Neutrophil (primary cell): ENCODE results near the gene CLDN10.

Experiments used
- H3K27ac ChIP-seq: fragments of 200-600 bp; sonication (generic); 2 replicates; pipeline ENCODE4 v1.5.1; 2016; ENCODE audit warnings: mild to moderate bottlenecking, moderate library complexity
- H3K27me3 ChIP-seq: fragments of 200-600 bp; sonication (generic); 2 replicates; pipeline ENCODE4 v1.6.0; 2016; ENCODE audit warnings: mild to moderate bottlenecking
- H3K36me3 ChIP-seq: fragments of 200-600 bp; sonication (generic); 2 replicates; pipeline ENCODE4 v1.5.1; 2017
- H3K4me1 ChIP-seq, 2 experiments: fragments of 200-600 bp in 1 of 2; sonication (generic) in 1 of 2; 1 replicate in 1 of 2; 2 replicates in 1 of 2; pipeline versions ENCODE4 v1.5.1 to v1.6.1; 2013 to 2016; ENCODE audit warnings: low read depth in 1 of 2, low read length in 1 of 2, mild to moderate bottlenecking in 1 of 2, moderate library complexity in 1 of 2; ENCODE audit not compliant: control insufficient read depth in 1 of 2, insufficient read depth in 1 of 2
- H3K4me3 ChIP-seq, 2 experiments: fragments of 200-600 bp in 1 of 2; sonication (generic) in 1 of 2; 1 replicate in 1 of 2; 2 replicates in 1 of 2; pipeline ENCODE4 v1.5.1; 2013 to 2016; ENCODE audit warnings: low read depth in 1 of 2, low read length in 1 of 2, mild to moderate bottlenecking in 1 of 2, moderate library complexity in 1 of 2
- H3K9me3 ChIP-seq: fragments of 200-600 bp; sonication (generic); 2 replicates; pipeline ENCODE4 v1.5.1; 2016
- CTCF ChIP-seq: fragments of 200-600 bp; sonication (generic); IDR thresholded peaks from 2 replicates; pipeline ENCODE4 v1.5.1; 2016; ENCODE audit warnings: antibody characterized with exemption

CLDN10 gene

GRCh38 chr13:95596701-95597100, 44.2 kb downstream of the CLDN10 start:
- Histone ChIP-seq H3K36me3 (no peaks in the 10 kb centered on the region), H3K4me3 (no peak overlapping the region), H3K4me1 (no peaks in the 10 kb centered on the region), H3K9me3 (no peaks in the 10 kb centered on the region), H3K27ac (no peak overlapping the region), H3K27me3 (peaks cover 17% of the 10 kb centered on the region)
- TF ChIP-seq CTCF = no peak

GRCh38 chr13:95601216-95601615, 48.7 kb downstream of the CLDN10 start:
- no peak overlapping the region for H3K4me3 ChIP-seq
- H3K4me1 ChIP-seq = no peaks in the 10 kb centered on the region
- H3K27me3 ChIP-seq = peaks cover 22% of the 10 kb centered on the region
- no peak overlapping the region for H3K27ac ChIP-seq
- no peaks in the 10 kb centered on the region for H3K9me3 ChIP-seq
- no peak for TF ChIP-seq CTCF
- H3K36me3 ChIP-seq = no peaks in the 10 kb centered on the region

GRCh38 chr13:95601906-95602305, 49.4 kb downstream of the CLDN10 start:
- no peak for TF ChIP-seq CTCF
- no peaks in the 10 kb centered on the region for H3K36me3 ChIP-seq

GRCh38 chr13:95603887-95604555, 51.5 kb downstream of the CLDN10 start:
- Histone ChIP-seq H3K27ac (no peak overlapping the region), H3K4me1 (no peaks in the 10 kb centered on the region), H3K27me3 (peaks cover 27% of the 10 kb centered on the region), H3K36me3 (no peaks in the 10 kb centered on the region), H3K9me3 (no peaks in the 10 kb centered on the region), H3K4me3 (no peak overlapping the region)
- no peak for TF ChIP-seq CTCF

More at GRCh38 chr13:95601906-95602305, 49.4 kb downstream of the CLDN10 start:
- no peaks in the 10 kb centered on the region for H3K4me1 ChIP-seq
- no peak overlapping the region for H3K27ac ChIP-seq
- no peaks in the 10 kb centered on the region for H3K9me3 ChIP-seq
- H3K4me3 ChIP-seq = no peak overlapping the region
- peaks cover 22% of the 10 kb centered on the region for H3K27me3 ChIP-seq

- H3K27ac ChIP-seq = no peak overlapping the region
- peaks cover 32% of the 10 kb centered on the region for H3K27me3 ChIP-seq
- no peaks in the 10 kb centered on the region for H3K9me3 ChIP-seq
- TF ChIP-seq CTCF = no peak
- H3K4me3 ChIP-seq = no peak overlapping the region
- no peaks in the 10 kb centered on the region for H3K4me1 ChIP-seq
- H3K36me3 ChIP-seq = no peaks in the 10 kb centered on the region
Measured at GRCh38 chr13:95604556-95604915, 52.0 kb downstream of the CLDN10 start.
